NCI-H2196 treated with DMSO at 0.1 percent for 48 hours (cell line): Measurements from ENCODE around the gene CYTH3.

Experiments
- DNase-seq: peaks from one replicate; lab custom pipeline; 2025; ENCODE audit not compliant: unreplicated experiment; lab: John Stamatoyannopoulos, UW

The CYTH3 gene

DNA sequence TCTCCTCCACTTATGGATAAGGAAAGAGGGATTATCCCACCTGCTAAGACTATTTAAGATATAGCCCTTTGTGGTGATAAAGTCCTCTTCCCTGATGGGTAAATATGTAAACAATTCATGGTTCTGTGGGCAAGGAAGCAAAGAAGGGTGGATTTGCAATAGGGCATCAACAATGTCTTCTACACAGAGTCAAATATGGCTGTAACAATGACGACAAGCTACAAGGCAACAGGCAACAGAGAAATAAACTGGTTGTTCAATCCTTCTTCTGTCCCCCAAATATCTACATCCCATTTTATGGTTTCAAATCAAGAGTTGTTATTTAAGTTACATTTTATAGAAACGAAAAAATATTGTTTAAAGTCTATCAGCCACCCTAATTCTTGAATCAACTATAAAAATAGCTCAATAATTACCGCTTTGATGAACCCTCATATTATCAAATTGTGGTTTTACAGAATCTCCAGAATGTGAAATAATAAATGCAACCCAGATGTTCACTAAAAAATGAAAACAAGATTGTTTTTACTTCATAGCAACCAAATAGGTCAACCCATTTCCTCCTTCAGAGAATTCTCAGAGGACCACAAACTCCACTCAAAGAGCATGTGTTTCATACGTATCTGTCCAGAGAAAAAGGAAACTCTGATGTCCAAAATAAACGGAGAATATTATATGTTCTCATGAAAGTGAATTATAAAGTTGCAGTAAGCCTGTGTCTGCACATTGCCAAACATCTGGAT lies 13.8 kb downstream of the CYTH3 start:
- DNase-seq = no peak

DNA sequence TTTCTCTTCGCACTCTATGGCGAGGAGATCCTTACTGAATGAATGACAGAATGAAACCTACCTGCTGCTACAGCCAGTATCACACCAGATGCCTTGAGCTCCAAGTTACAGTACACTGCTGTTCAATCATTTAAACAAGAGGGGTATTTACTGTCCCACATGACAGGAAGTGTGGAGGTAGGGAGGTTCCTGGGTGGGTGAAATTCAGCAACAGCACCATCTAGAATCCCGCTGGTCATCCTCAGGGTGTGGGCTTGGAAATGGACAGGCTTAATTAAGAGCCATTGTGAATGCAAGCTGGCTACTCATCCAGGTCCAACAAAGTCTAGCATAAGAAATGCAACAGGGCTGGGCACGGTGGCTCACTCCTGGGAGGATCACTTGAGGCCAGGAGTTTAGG lies 14.7 kb downstream of the CYTH3 start:
- no peak for DNase-seq

DNA sequence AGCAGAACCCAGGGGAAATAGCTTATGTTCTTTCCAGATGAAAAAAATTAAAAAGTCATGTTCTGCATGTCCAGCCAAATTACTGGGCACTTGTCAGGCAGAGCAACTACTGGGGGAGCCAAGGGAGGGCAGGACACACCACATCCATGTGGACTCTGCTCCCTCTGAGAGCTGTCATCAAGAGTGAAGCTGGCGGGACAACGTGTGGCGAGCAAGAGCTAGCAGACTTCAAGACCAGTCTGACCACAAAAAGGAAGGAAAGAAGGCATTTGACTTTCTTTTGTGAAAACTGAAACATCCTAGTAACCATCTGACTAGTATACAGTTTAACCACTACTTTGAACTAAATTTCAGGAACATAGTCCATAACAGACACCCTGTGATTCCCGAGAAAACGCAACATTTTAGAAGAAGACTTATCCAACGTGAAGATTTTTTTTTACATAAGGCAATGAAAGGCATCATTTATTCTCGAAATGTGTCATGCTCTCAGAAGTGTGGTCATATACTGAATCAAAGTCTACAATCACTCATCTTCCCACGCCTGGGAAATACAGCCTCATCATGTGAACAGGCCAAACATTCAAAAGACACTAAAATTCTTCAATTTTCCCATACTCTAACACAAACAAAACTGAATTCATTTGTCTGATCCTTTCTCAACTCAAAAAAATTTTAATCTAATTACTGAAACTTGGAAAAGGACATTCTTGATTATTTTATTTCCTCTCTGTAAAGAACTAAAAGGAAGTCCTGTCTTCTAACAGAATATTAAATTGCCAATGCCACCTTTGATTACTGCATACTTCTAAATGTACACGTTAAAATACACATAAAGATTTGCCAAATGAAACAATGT lies 15.5 kb downstream of the CYTH3 start:
- no peak for DNase-seq

DNA sequence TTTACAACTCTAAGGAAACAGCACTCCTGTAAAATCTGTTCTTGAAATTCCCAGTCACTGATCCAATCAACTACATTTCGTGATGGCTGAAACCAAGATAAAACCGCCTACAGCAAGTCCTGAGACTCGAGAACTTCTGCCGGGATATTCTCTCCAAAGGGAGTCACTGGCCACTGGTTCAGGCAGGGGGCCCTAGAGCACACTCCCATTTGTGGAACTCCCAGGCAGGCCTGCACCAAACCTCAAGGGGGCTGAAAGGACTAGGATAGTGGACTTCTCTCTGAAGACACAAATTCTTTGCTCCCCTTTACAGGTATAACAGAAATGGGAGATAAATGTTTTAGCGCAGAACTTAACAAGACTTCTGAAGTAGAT lies 16.3 kb downstream of the CYTH3 start:
- DNase-seq = no peak

DNA sequence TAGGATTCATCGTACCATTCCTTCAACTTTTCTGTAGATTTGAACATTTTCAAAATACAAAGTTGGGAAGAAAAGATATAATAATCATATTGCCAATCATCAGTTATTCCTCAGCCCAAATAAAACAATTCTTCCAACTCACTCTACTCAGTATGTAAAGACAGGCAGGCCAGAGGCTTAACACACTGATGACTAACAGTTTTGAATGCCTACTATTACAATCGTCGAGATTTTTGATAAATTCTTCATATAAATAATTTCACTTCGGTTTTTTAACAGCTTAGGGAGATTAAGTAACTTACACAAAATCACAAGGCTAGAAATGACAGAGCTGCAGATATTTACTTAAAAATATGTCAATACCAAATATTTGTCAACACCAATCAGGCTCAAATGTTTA lies 17.6 kb downstream of the CYTH3 start:
- DNase-seq = no peak

DNA sequence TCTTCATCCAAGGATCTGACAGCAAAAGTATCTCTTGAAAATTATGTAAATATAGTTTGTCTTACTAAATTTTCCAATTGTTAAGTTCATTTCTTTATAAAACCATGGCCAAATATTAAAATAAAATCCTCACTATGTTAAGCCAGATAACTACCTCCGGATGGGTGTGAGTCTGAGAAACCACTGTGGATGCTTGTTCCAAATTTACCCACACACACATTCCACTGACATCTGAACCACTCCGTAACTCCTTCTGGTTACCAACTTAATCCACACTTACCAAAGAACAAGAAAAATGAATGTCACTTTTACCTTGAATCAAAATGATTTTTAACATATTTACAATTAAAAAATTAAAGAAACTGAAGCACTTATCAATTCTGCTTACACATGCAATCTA lies 19.7 kb downstream of the CYTH3 start:
- no peak for DNase-seq

DNA sequence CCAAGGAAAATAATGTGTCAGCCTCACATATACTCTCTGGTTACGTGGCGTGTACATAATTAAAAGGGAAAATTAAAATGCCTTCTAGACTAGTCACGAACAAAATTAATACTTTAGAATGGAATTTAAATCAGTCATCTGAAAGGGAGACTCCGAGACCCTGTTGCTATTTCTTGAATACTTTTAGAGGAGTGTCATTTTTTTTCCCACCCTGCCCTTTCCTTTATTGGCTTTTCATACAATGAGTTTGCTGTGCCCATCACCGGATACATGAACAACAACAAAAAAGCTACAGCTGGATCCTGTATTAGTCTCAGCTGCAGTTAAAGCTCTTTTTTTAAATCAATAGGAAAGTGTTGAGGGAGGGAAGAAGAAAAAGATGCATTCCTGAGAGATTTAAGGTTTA lies 20.1 kb downstream of the CYTH3 start:
- DNase-seq = no peak

DNA sequence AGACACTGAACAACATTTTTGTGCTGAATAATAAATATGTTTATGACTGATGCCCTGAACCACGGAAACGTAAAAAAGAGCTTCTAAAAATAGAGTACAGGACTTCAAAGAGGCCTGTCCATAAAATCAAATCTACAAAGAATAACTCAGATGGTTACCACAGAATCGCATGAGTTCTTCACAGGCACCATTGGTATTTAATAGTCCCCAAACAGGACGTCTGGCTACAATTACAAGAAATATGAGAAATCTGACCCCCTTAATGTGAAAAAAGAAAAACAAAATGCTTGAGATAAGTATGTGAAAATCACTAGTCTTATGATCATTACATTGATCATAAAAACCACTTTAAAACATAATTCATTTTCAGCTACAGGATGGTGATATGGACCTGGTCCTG lies 20.8 kb downstream of the CYTH3 start:
- no peak for DNase-seq

DNA sequence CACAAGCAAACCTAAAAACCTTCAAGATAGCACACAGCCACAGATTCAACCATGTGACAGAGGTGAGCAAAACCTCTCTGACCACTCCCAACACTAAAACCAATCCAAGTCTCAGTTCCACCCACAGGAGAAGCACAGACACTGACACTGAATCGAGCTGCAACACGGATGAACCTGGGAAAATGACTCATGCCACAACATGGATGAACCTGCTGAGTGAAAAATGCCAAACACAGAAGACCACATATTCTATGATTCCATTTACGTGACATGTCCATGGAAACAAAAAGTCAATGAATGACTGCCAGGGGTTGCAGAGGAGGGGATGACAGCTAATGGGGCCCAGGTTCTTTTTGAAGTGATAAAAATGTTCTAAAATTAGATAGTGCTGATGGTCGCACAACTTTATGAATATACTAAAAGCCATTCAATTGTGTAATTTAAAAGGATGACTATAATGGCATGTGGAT lies 22.0 kb downstream of the CYTH3 start:
- DNase-seq = no peak

DNA sequence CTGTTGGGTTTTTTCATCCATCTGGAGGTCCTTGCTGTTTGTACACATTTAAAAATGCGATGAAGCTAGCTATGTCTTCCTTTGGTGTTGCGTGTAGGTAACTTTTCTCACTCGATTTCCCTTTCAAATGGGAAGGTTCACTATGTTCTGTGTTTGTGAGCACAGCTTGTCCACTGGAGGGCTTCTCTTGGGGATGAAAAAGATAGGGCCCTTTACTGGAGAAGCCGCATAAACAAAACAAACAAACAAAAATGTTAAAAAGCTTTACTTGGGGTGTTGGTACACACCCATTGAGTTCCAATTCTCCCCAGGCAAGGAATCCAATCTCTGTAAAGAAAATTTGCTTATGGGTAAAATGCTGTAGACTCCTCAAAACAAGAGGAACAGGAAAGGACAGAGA lies 23.4 kb downstream of the CYTH3 start:
- DNase-seq = no peak

DNA sequence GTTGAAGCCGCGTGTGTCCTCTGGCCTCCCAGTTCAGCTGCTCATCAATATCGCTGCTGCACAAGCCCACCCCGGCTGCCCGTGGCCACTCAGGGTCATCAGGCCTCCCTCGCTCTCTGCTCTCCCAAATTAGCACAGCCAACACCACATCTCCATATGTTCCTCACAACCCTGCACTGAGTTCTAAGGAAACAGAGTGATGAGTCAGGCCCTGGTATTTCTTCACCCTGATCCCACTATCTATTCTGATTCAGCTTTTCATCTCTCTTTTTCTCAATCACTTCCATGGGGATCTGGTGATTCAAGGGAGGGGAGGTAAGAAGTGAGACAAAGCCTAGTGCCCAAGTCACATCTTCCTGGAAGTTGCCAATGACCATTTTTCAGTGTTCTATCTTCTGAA lies 23.8 kb downstream of the CYTH3 start:
- DNase-seq = no peak

DNA sequence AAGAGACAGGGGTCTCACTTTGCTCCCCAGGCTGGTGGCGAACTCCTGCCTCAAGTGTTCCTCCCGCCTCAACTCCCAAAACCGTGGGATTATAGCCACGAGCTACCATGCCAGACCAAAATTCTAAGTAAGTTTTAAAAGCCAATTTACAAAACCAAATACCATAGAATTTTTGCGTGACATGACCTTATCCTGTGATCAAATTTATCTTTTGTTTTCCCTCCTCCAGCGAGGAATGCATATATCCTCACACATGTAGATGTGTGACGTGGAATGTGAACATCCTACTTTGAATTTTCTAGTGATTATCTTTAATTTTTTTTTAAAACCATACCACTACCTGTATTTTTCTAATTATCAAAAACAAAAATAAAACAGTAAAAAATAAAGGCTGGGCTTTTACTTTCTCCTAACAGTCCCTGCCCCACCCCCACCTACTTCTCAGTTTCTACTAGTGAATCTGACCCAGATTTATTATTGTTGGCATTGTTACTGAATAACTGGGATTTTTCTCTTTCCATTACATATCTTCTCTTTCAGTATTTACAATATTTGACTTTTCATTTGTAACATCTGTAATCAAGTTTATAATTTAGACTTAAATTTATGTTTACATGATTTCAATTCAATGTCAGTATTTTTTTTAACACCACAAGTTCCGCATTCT lies 26.0 kb downstream of the CYTH3 start:
- DNase-seq = no peak

DNA sequence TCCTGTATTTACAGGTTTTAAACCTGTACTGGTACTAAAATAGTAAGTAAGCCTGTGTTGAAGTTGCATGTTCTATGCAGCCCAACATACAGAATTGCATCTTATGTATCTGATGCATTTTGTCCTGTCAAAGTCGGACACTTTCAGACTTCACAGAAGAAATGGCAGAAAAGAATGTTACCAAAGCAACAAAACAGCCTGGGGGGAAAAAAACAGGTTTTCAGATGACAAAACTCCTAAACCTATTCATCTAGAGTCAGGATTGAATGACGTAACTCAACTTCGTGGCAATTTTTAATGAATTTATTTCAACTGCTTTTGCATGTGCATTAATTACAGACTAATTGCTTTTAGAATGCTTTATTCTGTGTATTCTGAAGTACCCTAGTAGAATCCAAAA lies 28.4 kb downstream of the CYTH3 start:
- DNase-seq = no peak

DNA sequence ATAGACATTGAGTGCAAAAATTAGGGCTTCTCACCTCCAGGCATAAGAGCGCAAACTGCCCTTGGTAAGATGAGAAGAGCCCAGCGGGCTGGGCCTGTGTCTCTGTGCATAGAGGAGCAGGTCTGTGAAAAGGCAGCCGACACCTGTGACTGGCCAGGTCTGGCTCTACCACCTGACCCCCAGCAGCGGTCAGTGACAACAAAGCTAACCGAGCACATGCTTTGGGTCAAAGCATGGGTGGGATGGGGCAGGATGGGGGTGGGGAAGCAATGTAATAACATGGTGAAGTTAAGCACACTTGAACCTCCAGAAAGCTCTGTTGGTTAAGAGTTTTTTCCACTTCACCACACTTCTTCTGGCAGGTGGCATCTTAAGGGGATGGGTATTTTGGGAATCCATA lies 29.3 kb downstream of the CYTH3 start:
- DNase-seq = no peak

DNA sequence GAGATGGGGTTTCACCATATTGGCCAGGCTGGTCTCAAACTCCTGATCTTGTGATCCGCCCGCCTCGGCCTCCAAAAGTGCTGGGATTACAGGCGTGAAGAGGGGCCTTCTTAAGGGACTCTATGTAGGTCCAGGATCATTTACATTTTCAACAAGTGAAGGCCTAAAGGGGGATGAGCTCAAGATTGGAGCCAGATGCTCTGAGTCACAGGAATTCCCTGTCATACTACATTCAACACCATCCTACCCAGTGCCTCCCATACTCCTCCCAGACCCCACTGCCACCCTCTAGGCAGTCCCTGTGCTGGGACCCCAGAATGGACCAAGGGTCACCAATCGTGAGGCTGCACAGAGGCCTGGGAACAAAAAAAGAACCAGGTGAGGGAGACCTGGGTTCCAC lies 29.9 kb downstream of the CYTH3 start:
- DNase-seq = no peak

DNA sequence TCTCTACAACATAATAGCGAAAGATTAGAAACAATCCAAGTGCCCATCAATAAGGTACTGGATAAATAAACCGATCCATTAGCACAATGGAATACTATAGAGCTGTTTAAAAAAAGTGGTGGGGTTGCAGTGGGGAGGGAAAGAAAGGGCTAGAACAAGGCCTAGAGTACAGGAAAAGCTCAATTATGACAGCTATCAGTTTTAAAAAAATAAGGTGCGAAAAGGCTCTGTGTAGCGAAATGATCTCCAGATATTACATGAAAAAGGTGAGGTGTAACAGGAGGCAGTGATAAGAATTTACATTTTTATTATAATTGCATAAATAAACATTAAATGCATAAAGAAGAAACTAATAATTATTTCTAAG lies 30.8 kb downstream of the CYTH3 start:
- no peak for DNase-seq

DNA sequence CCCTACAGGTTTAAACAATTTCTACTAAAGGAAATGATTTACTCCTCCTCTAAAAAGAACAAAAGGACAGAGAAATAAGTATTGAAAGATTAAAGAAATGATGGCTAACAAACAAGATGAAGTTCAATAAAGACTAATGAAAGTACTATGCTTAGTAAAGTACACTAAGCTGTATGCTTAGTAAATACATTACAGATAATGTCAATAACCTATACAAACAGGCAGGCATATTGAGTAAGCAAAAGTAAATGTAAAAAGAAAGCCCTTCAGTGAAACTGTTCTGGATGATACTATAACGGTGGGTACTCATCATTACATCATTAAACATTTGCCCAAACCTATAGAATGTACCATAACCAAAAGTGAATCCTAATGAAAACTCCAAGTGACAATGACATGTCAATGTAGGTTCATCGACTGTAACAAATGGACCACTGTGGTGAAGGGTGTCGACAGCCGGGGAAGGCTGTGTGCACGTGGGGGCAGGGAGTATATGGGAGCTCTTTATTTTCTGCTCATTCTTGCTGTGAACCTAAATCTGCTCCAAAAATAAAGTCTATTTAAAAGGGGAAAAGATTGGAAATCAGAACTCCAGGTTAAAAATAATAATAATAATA lies 34.0 kb downstream of the CYTH3 start:
- DNase-seq = no peak

DNA sequence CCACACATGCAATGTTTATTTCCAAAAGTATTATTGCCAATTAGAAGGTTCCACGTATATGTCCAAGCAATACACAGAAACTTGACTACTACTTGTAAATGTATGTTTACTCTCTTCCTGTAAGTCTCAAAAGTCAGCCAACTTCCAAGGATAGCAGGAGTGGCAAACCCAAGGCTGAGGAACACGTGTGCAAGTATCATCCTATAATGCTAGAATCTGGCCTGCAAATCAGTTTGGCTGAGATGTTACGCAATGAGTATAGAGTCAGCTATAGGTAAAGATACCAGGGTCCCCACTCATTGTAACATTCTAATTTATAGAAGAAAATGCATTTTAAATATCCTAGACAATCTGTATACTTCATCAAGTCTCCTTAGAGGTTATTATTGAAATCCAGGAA lies 34.7 kb downstream of the CYTH3 start:
- no peak for DNase-seq

DNA sequence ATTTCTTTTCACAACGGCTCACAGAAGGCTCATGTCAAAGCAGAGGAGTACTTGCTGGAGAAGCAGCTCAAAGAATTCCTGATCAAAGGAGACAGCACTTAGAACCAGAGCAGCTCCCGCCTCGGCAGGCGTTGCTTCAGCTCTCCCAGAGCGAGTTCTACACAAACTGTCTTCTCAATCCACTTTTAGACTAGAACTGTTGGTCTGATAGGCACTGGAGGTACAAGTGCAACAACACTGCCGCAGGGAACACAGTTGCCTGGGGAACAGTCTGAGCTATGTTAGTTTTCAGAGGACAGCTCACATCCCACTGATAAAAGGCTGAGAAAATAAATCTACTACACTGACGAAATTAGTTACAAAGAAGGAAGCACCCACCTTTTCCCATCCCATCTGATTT lies 35.4 kb downstream of the CYTH3 start:
- no peak for DNase-seq

DNA sequence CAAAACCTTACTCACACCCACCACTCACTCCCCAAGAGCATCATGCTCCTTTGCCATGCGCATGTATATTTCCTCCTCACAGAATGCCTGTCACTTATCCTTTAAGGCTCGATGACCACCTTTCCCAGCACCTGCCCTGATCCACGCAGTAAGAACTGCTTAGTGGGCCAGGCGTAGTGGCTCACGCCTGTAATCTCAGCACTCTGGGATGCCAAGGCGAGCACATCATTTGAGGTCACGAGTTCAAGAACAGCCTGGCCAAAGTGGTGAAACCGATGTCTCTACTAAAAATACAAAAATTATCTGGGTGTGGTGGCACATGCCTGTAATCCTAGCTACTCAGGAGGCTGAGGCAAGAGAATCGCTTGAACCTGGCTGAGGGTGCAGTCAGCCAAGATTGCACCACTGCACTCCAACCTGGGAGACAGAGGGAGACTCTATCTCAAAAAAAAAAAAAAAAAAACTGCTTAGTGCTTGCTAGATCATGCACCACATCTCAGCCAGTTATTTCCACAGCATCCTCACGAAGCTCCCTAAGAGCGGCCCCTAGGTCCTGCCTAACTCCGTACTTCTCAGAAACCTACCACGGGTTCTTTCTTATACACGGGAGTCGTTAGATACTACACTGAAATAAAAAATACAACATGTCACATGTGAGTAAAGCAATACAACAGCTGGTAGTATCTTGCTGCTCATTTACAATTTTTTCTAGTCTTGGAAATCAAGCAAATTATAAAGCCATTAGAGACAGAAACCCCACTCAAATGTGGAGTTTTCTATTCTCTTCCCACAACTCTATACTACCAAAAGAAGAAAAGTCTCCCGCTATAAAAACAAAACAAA lies 37.2 kb downstream of the CYTH3 start:
- no peak for DNase-seq

DNA sequence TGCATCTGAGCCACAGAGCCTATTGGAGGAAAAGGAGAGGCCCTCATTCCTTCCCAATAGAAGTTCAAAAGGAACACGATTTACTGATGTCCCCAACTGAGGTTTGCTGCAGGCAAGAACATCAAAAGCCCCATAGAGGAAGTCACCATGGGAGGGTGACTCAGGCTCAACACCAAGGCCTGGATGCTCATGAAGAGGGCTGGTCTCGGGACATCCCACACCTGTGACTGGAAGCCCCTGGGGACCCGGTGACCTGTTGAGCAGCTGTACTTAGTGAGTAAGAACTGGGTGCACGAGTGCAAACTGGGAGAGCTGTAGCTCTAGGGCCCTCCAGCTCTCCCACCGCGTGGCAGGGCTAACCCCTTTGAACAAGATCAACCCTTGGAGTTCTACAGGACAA lies 38.0 kb downstream of the CYTH3 start:
- DNase-seq = no peak
